IMR-90 (cell line): Measurements from ENCODE around the gene IARS2. TPM values are rescaled to one million over a fixed set of nuclear protein-coding genes. Genes with fewer than 3 reads are reported as not detected.
A peak's percentile ranks its signal among the peaks of the same experiment; 100 is the strongest.

ENCODE experiments used
- ATAC-seq: fragments of 200-7000 bp; cut with Tn5 transposase; 2 replicates; pipeline ENCODE4 v1.9.1; 2020; ENCODE audit warnings: low read depth, mild to moderate bottlenecking, moderate library complexity
- BruUV-seq: library from RNA; stranded (reverse); fragments of 400-500 nt; replicated peaks from 2 replicates; lab custom pipeline; 2021; lab: Mats Ljungman, UMichigan
- CTCF ChIA-PET: fragments of 300-600 bp; formaldehyde crosslinking; extraction: SDS; loops from one replicate; lab custom pipeline; 2021; ENCODE audit warnings: antibody characterized with exemption; lab: Yijun Ruan, JAX
- POLR2A ChIA-PET: fragments of 300-600 bp; sonication (Branson Sonifier 250); formaldehyde crosslinking; loops from one replicate; lab custom pipeline; 2022; ENCODE audit warnings: antibody characterized with exemption; ENCODE audit not compliant: unreplicated experiment; lab: Charles Lee
- DNase-seq: peaks from one replicate; pipeline ENCODE4 v3.0.0; 2013
- H2AFZ ChIP-seq: replicated peaks from 2 replicates; pipeline ENCODE3; 2013; ENCODE audit warnings: low read length, mild to moderate bottlenecking; ENCODE audit not compliant: poor library complexity
- H2AK5ac ChIP-seq: 2 replicates; pipeline ENCODE4 v1.6.1; 2013; ENCODE audit warnings: low read depth, low read length, inconsistent platforms
- H2AK9ac ChIP-seq: replicated peaks from 2 replicates; pipeline ENCODE3; 2013; ENCODE audit warnings: mild to moderate bottlenecking, low read depth, low read length, moderate library complexity; ENCODE audit not compliant: poor library complexity
- H2BK120ac ChIP-seq: 2 replicates; pipeline ENCODE4 v1.6.1; 2013; ENCODE audit warnings: low read depth, low read length, inconsistent platforms
- H2BK15ac ChIP-seq: 3 replicates; pipeline ENCODE4 v1.6.1; 2013; ENCODE audit warnings: low read depth, low read length, inconsistent platforms
- H2BK20ac ChIP-seq: 2 replicates; pipeline ENCODE4 v1.6.1; 2013; ENCODE audit warnings: low read depth, mild to moderate bottlenecking, inconsistent platforms, low read length, moderate library complexity
- H2BK5ac ChIP-seq: 2 replicates; pipeline ENCODE4 v1.6.1; 2013; ENCODE audit warnings: mild to moderate bottlenecking, low read depth, low read length, inconsistent platforms; ENCODE audit not compliant: poor library complexity, severe bottlenecking
- H3K14ac ChIP-seq: replicated peaks from 2 replicates; pipeline ENCODE4 v1.6.1; 2013; ENCODE audit warnings: low read depth, low read length, inconsistent platforms
- H3K18ac ChIP-seq: 2 replicates; pipeline ENCODE4 v1.6.1; 2013; ENCODE audit warnings: low read depth, low read length, control low read depth
- H3K23ac ChIP-seq: 2 replicates; pipeline ENCODE4 v1.6.1; 2013; ENCODE audit warnings: low read depth, low read length, inconsistent platforms
- H3K27ac ChIP-seq: 2 replicates; pipeline ENCODE4 v1.5.1; 2013; ENCODE audit warnings: mild to moderate bottlenecking, control low read depth, low read length; ENCODE audit not compliant: insufficient read depth
- H3K27me3 ChIP-seq: 2 replicates; pipeline ENCODE4 v1.6.1; 2013; ENCODE audit warnings: low read length; ENCODE audit not compliant: control insufficient read depth, insufficient read depth
- H3K36me3 ChIP-seq: 2 replicates; pipeline ENCODE4 v1.6.1; 2013; ENCODE audit warnings: low read length, mixed read lengths; ENCODE audit not compliant: control insufficient read depth, insufficient read depth
- H3K4ac ChIP-seq: 2 replicates; pipeline ENCODE4 v1.6.1; 2013; ENCODE audit warnings: low read depth, low read length, inconsistent platforms
- H3K4me1 ChIP-seq: 2 replicates; pipeline ENCODE4 v1.6.1; 2013; ENCODE audit warnings: low read length, mixed read lengths; ENCODE audit not compliant: control insufficient read depth, insufficient read depth
- H3K4me2 ChIP-seq: 2 replicates; pipeline ENCODE4 v1.6.1; 2013; ENCODE audit warnings: low read depth, mild to moderate bottlenecking, control low read depth, low read length, moderate library complexity
- H3K4me3 ChIP-seq: 2 replicates; pipeline ENCODE4 v1.5.1; 2013; ENCODE audit warnings: low read depth, mild to moderate bottlenecking, control low read depth, low read length, moderate library complexity; ENCODE audit not compliant: insufficient read depth
- H3K56ac ChIP-seq: 2 replicates; pipeline ENCODE4 v1.6.1; 2013; ENCODE audit warnings: low read length, inconsistent platforms; ENCODE audit not compliant: insufficient read depth; ENCODE audit errors: extremely low read depth
- H3K79me1 ChIP-seq, 2 experiments: 2 replicates each; pipeline ENCODE4 v1.6.1; 2013; ENCODE audit warnings: low read length in 2 of 2, inconsistent platforms in 1 of 2, low read depth in 1 of 2
- H3K9ac ChIP-seq: 2 replicates; pipeline ENCODE4 v1.6.1; 2013; ENCODE audit warnings: low read depth, low read length, control low read depth
- H3K9me1 ChIP-seq: 2 replicates; pipeline ENCODE4 v1.6.1; 2013; ENCODE audit warnings: low read length, inconsistent platforms; ENCODE audit not compliant: insufficient read depth
- H3K9me3 ChIP-seq: 2 replicates; pipeline ENCODE4 v1.6.1; 2013; ENCODE audit warnings: low read length; ENCODE audit not compliant: control insufficient read depth, insufficient read depth
- H4K20me1 ChIP-seq: 2 replicates; pipeline ENCODE4 v1.6.1; 2013; ENCODE audit warnings: low read length, inconsistent platforms; ENCODE audit not compliant: insufficient read depth
- H4K5ac ChIP-seq: 2 replicates; pipeline ENCODE4 v1.6.1; 2013; ENCODE audit warnings: mild to moderate bottlenecking, low read depth, low read length, control low read depth
- H4K8ac ChIP-seq, 2 experiments: 2 replicates each; pipeline ENCODE4 v1.6.1; 2013; ENCODE audit warnings: low read depth in 2 of 2, low read length in 2 of 2, control low read depth in 1 of 2, inconsistent platforms in 1 of 2
- H4K91ac ChIP-seq: 2 replicates; pipeline ENCODE4 v1.6.1; 2013; ENCODE audit warnings: low read depth, low read length, inconsistent platforms; ENCODE audit not compliant: insufficient read depth
- BHLHE40 ChIP-seq: fragments of 150-350 bp; IDR thresholded peaks from 2 replicates; pipeline ENCODE4 v1.6.1; 2016; ENCODE audit warnings: mild to moderate bottlenecking, low read depth, low read length
- CEBPB ChIP-seq: IDR thresholded peaks from 2 replicates; pipeline ENCODE4 v1.6.1; 2012; ENCODE audit warnings: low read depth, low read length, improper control_type of control experiment
- CHD1 ChIP-seq: IDR thresholded peaks from 2 replicates; pipeline ENCODE4 v1.6.1; 2012; ENCODE audit warnings: low read depth, low read length, improper control_type of control experiment
- FOS ChIP-seq: fragments of 150-350 bp; IDR thresholded peaks from 2 replicates; pipeline ENCODE4 v1.6.1; 2016; ENCODE audit warnings: low read depth, low read length
- MAFK ChIP-seq: IDR thresholded peaks from 2 replicates; pipeline ENCODE4 v1.6.1; 2012; ENCODE audit warnings: low read depth, low read length, improper control_type of control experiment
- MAZ ChIP-seq: IDR thresholded peaks from 2 replicates; pipeline ENCODE4 v1.6.1; 2012; ENCODE audit warnings: low read depth, mild to moderate bottlenecking, low read length, improper control_type of control experiment, moderate library complexity, borderline replicate concordance
- MXI1 ChIP-seq: IDR thresholded peaks from 2 replicates; pipeline ENCODE4 v1.6.1; 2012; ENCODE audit warnings: low read depth, mild to moderate bottlenecking, low read length, moderate library complexity, borderline replicate concordance
- NFE2L2 ChIP-seq: fragments of 150-350 bp; IDR thresholded peaks from 2 replicates; pipeline ENCODE4 v1.6.1; 2016; ENCODE audit warnings: low read depth, mild to moderate bottlenecking, low read length
- POLR2A ChIP-seq: IDR thresholded peaks from 2 replicates; pipeline ENCODE4 v1.6.1; 2012; ENCODE audit warnings: mild to moderate bottlenecking, low read depth, low read length
- RAD21 ChIP-seq: IDR thresholded peaks from 2 replicates; pipeline ENCODE4 v1.6.1; 2012; ENCODE audit warnings: low read length, improper control_type of control experiment
- RCOR1 ChIP-seq: IDR thresholded peaks from 2 replicates; pipeline ENCODE4 v1.6.1; 2012; ENCODE audit warnings: mild to moderate bottlenecking, low read length, improper control_type of control experiment; ENCODE audit not compliant: insufficient replicate concordance
- RFX5 ChIP-seq: IDR thresholded peaks from 2 replicates; pipeline ENCODE4 v1.8.0; 2012; ENCODE audit warnings: low read depth, mild to moderate bottlenecking, low read length, moderate library complexity
- SMC3 ChIP-seq: fragments of 150-350 bp; IDR thresholded peaks from 2 replicates; pipeline ENCODE4 v1.6.1; 2016; ENCODE audit warnings: low read depth, mild to moderate bottlenecking, antibody characterized with exemption, low read length, moderate library complexity
- WGBS, 2 experiments: methylation state at CpG; one replicate each; pipeline versions ENCODE4 v1.1.5 to v1.1.7; 2013; ENCODE audit warnings: missing lambda C conversion rate in 2 of 2; ENCODE audit not compliant: insufficient read length in 1 of 2; ENCODE audit errors: extremely low coverage in 2 of 2; 5-methylcytosine and 5-hydroxymethylcytosine counted together
- dilution Hi-C: fragments of 300-500 bp; cut with HindIII; formaldehyde crosslinking; loops from one replicate; pipeline ENCODE4 v1.14.3; 2018; ENCODE audit warnings: low sequenced_read_pairs; ENCODE audit not compliant: unreplicated experiment
- in situ Hi-C: fragments of 300-500 bp; cut with MboI; formaldehyde crosslinking; loops from 3 replicates; pipeline ENCODE4 v1.14.3; 2019; ENCODE audit warnings: low sequenced_read_pairs, inconsistent platforms, mixed read lengths
- intact Hi-C: fragments of 100-400 bp; cut with micrococcal nuclease; formaldehyde crosslinking; loops from 2 replicates; pipeline ENCODE4 v1.10.0; 2022
- polyA plus RNA-seq, 3 experiments: library from polyadenylated mRNA; depleted of rRNA; stranded (reverse); fragments of >200 nt; gene quantifications; 2 replicates each; pipeline ENCODE4 v1.2.3, GENCODE V29; 2012; ENCODE audit warnings: low replicate concordance in 1 of 3
- total RNA-seq: library from RNA; depleted of rRNA; stranded (reverse); fragments of >200 nt; gene quantifications from 2 replicates; pipeline ENCODE4 v1.2.3, GENCODE V29; 2012
- TF ChIP-seq, protein P1 (sequence below): conservative IDR thresholded peaks from 2 replicates; pipeline ENCODE4 v1.5.1; 2012; ENCODE audit warnings: mild to moderate bottlenecking, low read depth, low read length, improper control_type of control experiment
- TF ChIP-seq, protein P2 (sequence below): fragments of 150-350 bp; IDR thresholded peaks from 2 replicates; pipeline ENCODE4 v1.6.1; 2016; ENCODE audit warnings: low read depth, mild to moderate bottlenecking, low read length, moderate library complexity, borderline replicate concordance
- TF ChIP-seq, protein P3 (sequence below): fragments of 150-350 bp; IDR thresholded peaks from 2 replicates; pipeline ENCODE4 v1.6.1; 2017; ENCODE audit warnings: mild to moderate bottlenecking, antibody characterized with exemption, low read length, low read depth

Gene IARS2
- total and polyA plus RNA-seq, 2 of the 4 experiments (the other 2 are of a cell fraction): 34.8 to 77.4 TPM

DNA sequence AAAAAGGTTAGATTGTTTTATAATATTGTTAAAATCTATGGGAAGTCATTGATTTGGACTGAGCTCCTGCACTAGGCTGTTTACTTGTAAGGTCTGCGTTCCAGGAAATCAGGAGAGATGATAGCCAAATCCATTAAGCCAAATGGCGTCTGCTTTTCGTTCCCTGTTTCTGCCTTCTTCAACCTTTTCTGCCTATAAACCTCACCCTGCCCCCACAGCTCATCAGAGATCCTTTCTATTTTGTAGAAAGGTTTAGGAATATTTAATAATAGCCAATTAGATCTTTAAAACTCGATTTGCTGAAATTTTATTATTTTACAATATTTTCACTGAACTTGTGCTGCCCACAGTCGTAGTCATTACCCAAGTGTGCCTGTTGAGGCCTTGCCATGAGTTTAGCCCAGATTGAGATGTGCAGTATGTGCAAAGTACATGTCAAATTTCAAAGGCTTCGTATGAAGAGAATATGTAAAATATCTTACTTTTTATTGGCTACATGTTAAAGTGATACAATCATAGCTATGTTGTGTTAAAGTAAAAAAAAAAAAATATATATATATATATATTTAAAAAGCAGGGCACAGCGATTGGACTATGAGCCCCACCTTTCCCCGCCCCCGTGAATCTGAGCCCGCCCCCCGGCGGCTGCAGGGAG, 444 bp upstream of the IARS2 start:
- peaks cover 9% of the 10 kb centered on the region for H3K36me3 ChIP-seq
- in situ Hi-C loops (no loop called here), intact Hi-C loops (no loop called here), dilution Hi-C loops (no loop called here)
- CTCF ChIA-PET: interaction anchor here (1.0 kb wide), 1 partner anchor 30 kb away, joined by 3 read pairs; no protein-coding TSS in a partner anchor
- POLR2A ChIA-PET: no interaction called here
- no peak overlapping the region for H4K91ac ChIP-seq
- H3K4me3 ChIP-seq: no peak overlapping the region
- H2BK15ac ChIP-seq: no peak overlapping the region
- H3K4ac ChIP-seq: no peak overlapping the region
- 60% methylated on average over 1 of the region's 12 CpGs; no CpG with 5 or more reads in 1 of the 2 experiments for WGBS, 2 experiments
- H3K27ac ChIP-seq: no peak overlapping the region
- H3K9me3 ChIP-seq: no peaks in the 10 kb centered on the region
- no peaks in the 10 kb centered on the region for H4K20me1 ChIP-seq
- no peak overlapping the region for H2AK5ac ChIP-seq
- H2BK5ac ChIP-seq: no peak overlapping the region
- no peak overlapping the region for H3K14ac ChIP-seq
- H2AK9ac ChIP-seq: no peak overlapping the region
- BruUV-seq: no TSS peak
- peaks cover 3% of the 10 kb centered on the region for H3K4me1 ChIP-seq
- TF ChIP-seq FOS (no peak), MAZ (no peak), RAD21 (no peak), SMC3 (no peak), CEBPB (no peak), MXI1 (no peak), RFX5 (no peak), NFE2L2 (no peak), RCOR1 (no peak), POLR2A (no peak), CHD1 (no peak), MAFK (no peak), BHLHE40 (no peak)
- TF ChIP-seq, protein P1, sequence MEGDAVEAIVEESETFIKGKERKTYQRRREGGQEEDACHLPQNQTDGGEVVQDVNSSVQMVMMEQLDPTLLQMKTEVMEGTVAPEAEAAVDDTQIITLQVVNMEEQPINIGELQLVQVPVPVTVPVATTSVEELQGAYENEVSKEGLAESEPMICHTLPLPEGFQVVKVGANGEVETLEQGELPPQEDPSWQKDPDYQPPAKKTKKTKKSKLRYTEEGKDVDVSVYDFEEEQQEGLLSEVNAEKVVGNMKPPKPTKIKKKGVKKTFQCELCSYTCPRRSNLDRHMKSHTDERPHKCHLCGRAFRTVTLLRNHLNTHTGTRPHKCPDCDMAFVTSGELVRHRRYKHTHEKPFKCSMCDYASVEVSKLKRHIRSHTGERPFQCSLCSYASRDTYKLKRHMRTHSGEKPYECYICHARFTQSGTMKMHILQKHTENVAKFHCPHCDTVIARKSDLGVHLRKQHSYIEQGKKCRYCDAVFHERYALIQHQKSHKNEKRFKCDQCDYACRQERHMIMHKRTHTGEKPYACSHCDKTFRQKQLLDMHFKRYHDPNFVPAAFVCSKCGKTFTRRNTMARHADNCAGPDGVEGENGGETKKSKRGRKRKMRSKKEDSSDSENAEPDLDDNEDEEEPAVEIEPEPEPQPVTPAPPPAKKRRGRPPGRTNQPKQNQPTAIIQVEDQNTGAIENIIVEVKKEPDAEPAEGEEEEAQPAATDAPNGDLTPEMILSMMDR: no peak
- TF ChIP-seq, protein P2, sequence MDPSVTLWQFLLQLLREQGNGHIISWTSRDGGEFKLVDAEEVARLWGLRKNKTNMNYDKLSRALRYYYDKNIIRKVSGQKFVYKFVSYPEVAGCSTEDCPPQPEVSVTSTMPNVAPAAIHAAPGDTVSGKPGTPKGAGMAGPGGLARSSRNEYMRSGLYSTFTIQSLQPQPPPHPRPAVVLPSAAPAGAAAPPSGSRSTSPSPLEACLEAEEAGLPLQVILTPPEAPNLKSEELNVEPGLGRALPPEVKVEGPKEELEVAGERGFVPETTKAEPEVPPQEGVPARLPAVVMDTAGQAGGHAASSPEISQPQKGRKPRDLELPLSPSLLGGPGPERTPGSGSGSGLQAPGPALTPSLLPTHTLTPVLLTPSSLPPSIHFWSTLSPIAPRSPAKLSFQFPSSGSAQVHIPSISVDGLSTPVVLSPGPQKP: no peak
- TF ChIP-seq, protein P3, sequence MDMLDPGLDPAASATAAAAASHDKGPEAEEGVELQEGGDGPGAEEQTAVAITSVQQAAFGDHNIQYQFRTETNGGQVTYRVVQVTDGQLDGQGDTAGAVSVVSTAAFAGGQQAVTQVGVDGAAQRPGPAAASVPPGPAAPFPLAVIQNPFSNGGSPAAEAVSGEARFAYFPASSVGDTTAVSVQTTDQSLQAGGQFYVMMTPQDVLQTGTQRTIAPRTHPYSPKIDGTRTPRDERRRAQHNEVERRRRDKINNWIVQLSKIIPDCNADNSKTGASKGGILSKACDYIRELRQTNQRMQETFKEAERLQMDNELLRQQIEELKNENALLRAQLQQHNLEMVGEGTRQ: no peak; the same call in 1 of the 2 replicates
- DNase-seq: no peak
- no peak overlapping the region for H3K56ac ChIP-seq
- no peak overlapping the region for H2AFZ ChIP-seq
- H2BK20ac ChIP-seq: no peak overlapping the region
- H2BK120ac ChIP-seq: no peak overlapping the region
- H3K23ac ChIP-seq: no peak overlapping the region
- H3K9ac ChIP-seq: no peak overlapping the region
- H3K27me3 ChIP-seq: no peaks in the 10 kb centered on the region
- H3K9me1 ChIP-seq: peaks cover 3% of the 10 kb centered on the region
- H4K5ac ChIP-seq: no peak overlapping the region
- H4K8ac ChIP-seq: no peak overlapping the region
- no peak overlapping the region for H3K18ac ChIP-seq
- ATAC-seq: no peak
- peak overlapping the region; percentile 44; the same call in 1 of the 2 replicates for H3K4me2 ChIP-seq
- H3K79me1 ChIP-seq: peaks cover 7 to 21% of the 10 kb centered on the region in 2 experiments
